Mucosa of descending colon (tissue), 3 donors: Measurements from ENCODE around the gene DENND1A. TPM values are rescaled to one million over a fixed set of nuclear protein-coding genes. Genes with fewer than 3 reads are reported as not detected.
"Not testable (repeated sequence)": the region's sequence is repeated elsewhere in the genome, so short reads cannot be mapped to it uniquely, and the experiment has no call there.

Source experiments
- ATAC-seq: fragments of 200-7000 bp; cut with Tn5 transposase; one replicate; pipeline ENCODE4 v1.9.1; 2020; ENCODE audit warnings: mild to moderate bottlenecking, moderate library complexity
- DNase-seq, 3 donors: peaks; one replicate each; pipeline ENCODE4 v3.0.0-alpha.2; 2020
- H3K36me3 ChIP-seq: fragments of 200-600 bp; one replicate; pipeline ENCODE4 v1.8.0; 2021; ENCODE audit warnings: low read depth, mild to moderate bottlenecking
- H3K4me1 ChIP-seq: fragments of 200-600 bp; one replicate; pipeline ENCODE4 v1.8.0; 2021; ENCODE audit warnings: low read depth, mild to moderate bottlenecking
- H3K4me3 ChIP-seq: fragments of 200-600 bp; one replicate; pipeline ENCODE4 v1.8.0; 2021; ENCODE audit warnings: mild to moderate bottlenecking
- H3K9me3 ChIP-seq: fragments of 200-600 bp; one replicate; pipeline ENCODE4 v1.8.0; 2021; ENCODE audit warnings: mild to moderate bottlenecking
- intact Hi-C, 2 donors: fragments of 100-400 bp; cut with DNase I in 1 of 2; cut with micrococcal nuclease in 1 of 2; formaldehyde crosslinking; loops; one replicate each; pipeline versions ENCODE4 v1.11.0 to v1.11.1; 2022; cut with DNase I, micrococcal nuclease
- total RNA-seq, 3 donors: library from RNA; stranded (reverse); fragmentation: NEBNext Ultra II Directional in 2 of 3; extraction: Animal tissue kit (Norgen Biotek cat#: 25700) in 2 of 3; gene quantifications; one replicate each; pipeline versions ENCODE4 v1.2.1 to v1.2.4, GENCODE V29; 2021 to 2023
- TF ChIP-seq, protein P1 (sequence below): fragments of 200-600 bp; IDR thresholded peaks from one replicate; pipeline ENCODE4 v1.8.0; 2022; ENCODE audit warnings: antibody characterized with exemption, mild to moderate bottlenecking
- donor health status: DM: no; HTN: no; CAD: no; lungs with moderate emphysema.
- donor health status: DM: no; HTN: no; CAD: no.
- donor health status: DM: no; HTN: yes; CAD: no.

Gene DENND1A
- total RNA-seq, 3 donors from 2014 or later = 32.8 to 50.0 (median 35.1) TPM

DNA sequence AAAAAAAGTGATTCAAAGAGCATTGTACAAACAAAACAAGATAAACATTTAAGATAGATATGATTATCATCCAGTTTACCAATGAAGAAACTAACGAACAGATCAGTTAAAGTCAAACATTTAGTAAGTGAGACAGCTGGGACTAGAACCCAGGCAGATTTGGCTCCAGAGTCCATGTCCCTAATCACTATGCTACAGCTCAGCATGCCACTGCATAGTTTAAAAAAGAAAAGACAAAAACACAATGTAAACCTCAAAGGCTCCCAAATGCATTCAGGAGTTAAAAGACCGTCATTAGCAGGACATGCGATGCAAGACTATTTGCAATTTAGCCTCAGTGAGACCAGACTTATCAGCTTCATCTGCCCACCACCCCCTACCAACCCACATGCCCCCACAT, 36.8 kb downstream of the DENND1A start:
- intact Hi-C loops = no loop called here
- Histone ChIP-seq H3K4me3 (no peak overlapping the region), H3K36me3 (no peaks in the 10 kb centered on the region), H3K4me1 (no peaks in the 10 kb centered on the region), H3K9me3 (no peaks in the 10 kb centered on the region)
- ATAC-seq (no peak), DNase-seq (no peak)
- TF ChIP-seq, protein P1, sequence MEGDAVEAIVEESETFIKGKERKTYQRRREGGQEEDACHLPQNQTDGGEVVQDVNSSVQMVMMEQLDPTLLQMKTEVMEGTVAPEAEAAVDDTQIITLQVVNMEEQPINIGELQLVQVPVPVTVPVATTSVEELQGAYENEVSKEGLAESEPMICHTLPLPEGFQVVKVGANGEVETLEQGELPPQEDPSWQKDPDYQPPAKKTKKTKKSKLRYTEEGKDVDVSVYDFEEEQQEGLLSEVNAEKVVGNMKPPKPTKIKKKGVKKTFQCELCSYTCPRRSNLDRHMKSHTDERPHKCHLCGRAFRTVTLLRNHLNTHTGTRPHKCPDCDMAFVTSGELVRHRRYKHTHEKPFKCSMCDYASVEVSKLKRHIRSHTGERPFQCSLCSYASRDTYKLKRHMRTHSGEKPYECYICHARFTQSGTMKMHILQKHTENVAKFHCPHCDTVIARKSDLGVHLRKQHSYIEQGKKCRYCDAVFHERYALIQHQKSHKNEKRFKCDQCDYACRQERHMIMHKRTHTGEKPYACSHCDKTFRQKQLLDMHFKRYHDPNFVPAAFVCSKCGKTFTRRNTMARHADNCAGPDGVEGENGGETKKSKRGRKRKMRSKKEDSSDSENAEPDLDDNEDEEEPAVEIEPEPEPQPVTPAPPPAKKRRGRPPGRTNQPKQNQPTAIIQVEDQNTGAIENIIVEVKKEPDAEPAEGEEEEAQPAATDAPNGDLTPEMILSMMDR = no peak

GRCh38 chr9:123887837-123888236, 42.1 kb downstream of the DENND1A start:
- Histone ChIP-seq H3K36me3 (no peaks in the 10 kb centered on the region), H3K4me1 (no peaks in the 10 kb centered on the region), H3K9me3 (no peaks in the 10 kb centered on the region), H3K4me3 (no peak overlapping the region)
- DNase-seq (no peak), ATAC-seq (no peak)
- intact Hi-C loops = no loop called here
- TF ChIP-seq, protein P1 = no peak

DNA sequence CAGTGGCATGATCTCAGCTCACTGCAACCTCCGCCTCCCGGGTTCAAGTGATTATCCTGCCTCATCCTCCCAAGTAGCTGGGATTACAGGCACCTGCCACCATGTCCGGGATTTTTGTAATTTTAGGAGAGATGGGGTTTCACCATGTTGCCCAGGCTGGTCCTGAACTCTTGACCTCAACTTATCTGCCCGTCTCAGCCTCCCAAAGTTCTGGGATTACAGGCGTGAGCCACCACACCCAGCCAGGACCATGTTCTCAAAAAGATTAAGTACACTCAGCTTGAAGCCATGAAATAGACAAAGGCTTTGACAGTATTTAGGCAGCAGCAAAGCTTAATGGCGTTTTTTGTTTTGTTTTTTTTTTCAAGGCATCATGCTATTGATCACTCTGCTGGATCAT, 44.1 kb downstream of the DENND1A start:
- ATAC-seq, H3K9me3 ChIP-seq, H3K36me3 ChIP-seq, H3K4me3 ChIP-seq, intact Hi-C loops, H3K4me1 ChIP-seq, DNase-seq: not testable (repeated sequence)

DNA sequence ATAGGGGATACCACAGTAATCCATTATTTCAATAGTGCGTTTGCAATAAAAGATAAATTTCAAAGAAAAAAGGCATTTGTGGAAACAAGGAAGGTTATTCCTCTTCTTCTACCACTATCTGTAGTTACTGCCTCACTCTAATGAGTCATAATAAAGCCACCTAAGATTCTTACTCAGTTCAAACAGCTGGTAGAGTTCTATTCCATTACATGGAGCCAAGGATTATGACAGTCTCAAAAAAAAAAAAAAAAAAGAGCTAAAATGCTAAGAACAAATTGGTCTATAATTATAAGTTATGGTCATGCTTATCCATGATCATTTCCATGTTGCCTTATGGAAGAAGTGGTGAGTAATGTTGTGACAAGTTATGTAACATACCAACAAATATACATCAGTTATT, 46.3 kb downstream of the DENND1A start:
- ATAC-seq = no peak
- H3K4me3 ChIP-seq = no peak overlapping the region
- H3K36me3 ChIP-seq = no peaks in the 10 kb centered on the region
- no peaks in the 10 kb centered on the region for H3K4me1 ChIP-seq
- TF ChIP-seq, protein P1 = no peak
- intact Hi-C loops = no loop called here
- DNase-seq = no peak
- H3K9me3 ChIP-seq = no peaks in the 10 kb centered on the region

DNA sequence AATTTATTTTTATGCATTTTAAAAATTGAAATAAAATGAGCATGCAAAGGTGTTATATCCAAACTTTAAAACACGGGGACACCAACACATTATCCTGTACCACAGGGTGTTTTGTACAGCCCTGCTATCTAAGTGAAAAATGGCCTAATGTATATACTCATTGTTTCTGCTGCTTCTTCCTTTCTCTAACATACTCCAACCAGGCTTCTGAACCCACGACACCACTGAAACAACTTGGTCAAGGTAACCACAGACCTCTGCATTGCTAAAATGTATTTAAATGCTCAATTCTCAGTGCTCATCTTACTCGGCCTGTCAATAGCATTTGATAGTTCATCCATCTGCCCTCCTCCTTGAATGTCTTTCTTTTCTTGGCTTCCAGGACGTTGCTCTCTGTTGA, 48.3 kb downstream of the DENND1A start:
- DNase-seq (no peak), ATAC-seq (no peak)
- no peaks in the 10 kb centered on the region for H3K4me1 ChIP-seq
- no peaks in the 10 kb centered on the region for H3K36me3 ChIP-seq
- no peak overlapping the region for H3K4me3 ChIP-seq
- H3K9me3 ChIP-seq = no peaks in the 10 kb centered on the region
- intact Hi-C loops = no loop called here
- TF ChIP-seq, protein P1 = no peak

GRCh38 chr9:123880420-123880819, 49.5 kb downstream of the DENND1A start:
- Histone ChIP-seq H3K4me1 (no peaks in the 10 kb centered on the region), H3K4me3 (no peak overlapping the region), H3K9me3 (no peaks in the 10 kb centered on the region), H3K36me3 (no peaks in the 10 kb centered on the region)
- no peak for ATAC-seq
- TF ChIP-seq, protein P1 = no peak
- DNase-seq = no peak
- intact Hi-C loops = no loop called here
